COLO668 (cell line): ENCODE results near the gene ZKSCAN8.

Experiments used
- DNase-seq: peaks from one replicate; lab custom pipeline; 2025; ENCODE audit not compliant: unreplicated experiment; lab: John Stamatoyannopoulos, UW

Gene ZKSCAN8

DNA sequence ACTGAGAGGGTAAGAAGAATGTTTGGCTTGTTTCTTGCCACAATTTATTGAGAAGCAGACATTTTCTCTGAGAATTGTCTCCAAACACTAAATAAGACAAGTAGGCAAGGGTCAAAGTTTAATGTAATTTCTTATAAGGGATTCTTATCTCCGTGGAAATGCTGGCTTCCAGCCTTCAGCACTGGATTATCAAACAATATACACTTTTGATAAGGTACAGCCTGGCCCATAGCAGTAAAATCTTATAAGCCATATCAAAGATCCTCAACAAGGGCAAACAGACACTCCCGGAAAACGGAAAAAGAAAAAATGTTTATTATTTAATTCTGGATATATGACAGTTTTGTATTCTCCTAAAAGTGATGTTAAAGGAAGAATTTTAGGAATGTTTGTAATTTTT lies 64.8 kb downstream of the ZKSCAN8 start:
- no peak for DNase-seq

DNA sequence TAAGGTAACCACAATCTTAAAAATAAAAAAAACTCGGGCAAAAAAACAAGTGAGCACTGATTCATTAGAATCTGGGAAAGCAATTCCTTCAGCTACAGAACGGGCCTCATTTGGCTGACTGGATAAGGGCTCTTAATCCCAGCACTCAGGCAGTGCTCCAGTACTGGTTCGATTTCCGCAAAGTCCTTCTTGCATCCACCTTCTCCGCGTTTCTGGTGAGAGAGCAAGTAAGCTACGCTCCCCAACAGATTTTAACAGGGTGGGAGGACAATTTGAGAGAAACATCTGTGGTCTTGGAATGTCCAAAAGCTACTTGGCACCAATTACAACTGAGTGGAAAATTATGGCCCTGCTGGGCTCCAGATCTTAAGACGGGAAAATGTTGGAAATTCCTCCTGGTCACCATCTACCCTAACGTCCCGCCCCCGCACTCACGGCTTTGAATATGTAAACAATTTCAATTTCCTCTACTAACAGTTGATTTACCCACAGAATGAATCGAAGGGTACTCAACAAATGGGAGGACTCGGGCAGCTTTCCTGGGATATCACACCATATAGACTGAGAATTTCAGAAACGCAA lies 65.3 kb downstream of the ZKSCAN8 start:
- no peak for DNase-seq

DNA sequence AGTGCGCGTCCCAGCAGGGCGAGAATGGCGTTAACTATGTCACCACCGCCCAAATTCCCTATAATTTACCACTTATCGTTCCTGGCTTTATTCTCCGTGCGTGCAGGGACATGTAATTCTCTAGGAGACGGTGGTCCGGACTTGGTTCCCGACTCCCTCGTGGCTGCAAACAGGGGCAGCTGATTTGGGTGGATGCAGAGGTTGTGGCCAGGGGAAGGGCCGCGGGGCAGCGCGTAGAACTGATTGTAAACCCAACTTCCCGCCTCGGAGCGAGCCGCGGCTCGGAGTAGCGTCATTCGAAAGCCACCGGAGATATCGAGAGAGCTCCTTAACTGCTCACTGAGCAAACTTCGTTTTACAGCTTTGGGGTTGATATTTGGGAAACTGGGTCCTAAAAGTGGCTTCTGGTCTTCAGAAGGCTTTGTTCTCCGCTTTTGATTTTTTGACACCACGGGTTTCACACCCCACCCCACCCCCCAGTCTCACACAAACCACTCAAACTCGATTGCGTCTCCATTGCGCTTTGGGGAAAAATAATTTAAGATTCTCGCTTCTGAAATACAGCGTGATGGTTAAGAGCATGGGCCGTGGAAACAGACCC lies 65.9 kb downstream of the ZKSCAN8 start:
- no peak for DNase-seq

DNA sequence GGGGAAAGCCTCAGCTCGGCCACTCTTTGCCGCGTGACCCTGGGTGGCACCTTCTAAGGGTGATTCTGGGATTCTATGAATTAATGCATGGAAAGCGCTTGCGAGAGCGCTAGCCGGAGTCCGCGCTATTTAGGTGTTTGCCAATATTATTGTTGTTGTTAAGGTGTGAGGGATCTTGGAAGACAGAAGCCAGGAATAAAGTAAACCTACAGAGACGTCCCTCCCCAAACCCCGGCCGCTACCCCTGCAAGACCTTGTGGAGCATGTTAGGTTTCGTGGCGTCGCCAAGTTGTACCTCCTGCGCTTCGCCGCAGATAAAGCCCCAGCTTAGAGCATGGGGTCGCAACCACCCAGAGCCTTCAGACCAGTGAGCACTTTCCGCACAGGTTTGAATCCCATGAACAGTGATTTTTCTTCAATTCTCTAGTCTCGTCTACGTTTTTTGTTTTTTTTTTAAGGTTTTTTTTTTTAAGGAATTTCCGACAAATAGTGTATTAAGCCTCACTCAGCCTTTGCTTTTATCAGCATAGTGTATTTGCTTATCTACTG lies 66.5 kb downstream of the ZKSCAN8 start:
- DNase-seq = no peak
